Motor neuron (in vitro differentiated cells): Measurements from ENCODE around the gene NFE2L3. TPM values are rescaled to one million over a fixed set of nuclear protein-coding genes. Genes with fewer than 3 reads are reported as not detected.
"Not testable (repeated sequence)": the region's sequence is repeated elsewhere in the genome, so short reads cannot be mapped to it uniquely, and the experiment has no call there.

Experiments
- ATAC-seq, 8 experiments: fragments of 200-7000 bp; cut with Tn5 transposase; replicated peaks in 6 of 8; 2 replicates each; pipeline ENCODE4 v1.8.0; 2021; ENCODE audit warnings: mild to moderate bottlenecking in 8 of 8, moderate library complexity in 8 of 8
- H3K27ac ChIP-seq, 2 donors: fragments of 250-450 bp; sonication (Bioruptor Pico); 2 replicates each; pipeline ENCODE4 v1.9.0; 2021; ENCODE audit warnings: antibody characterized with exemption in 2 of 2, mild to moderate bottlenecking in 2 of 2, moderate library complexity in 1 of 2
- H3K4me1 ChIP-seq, 2 donors: fragments of 250-450 bp; sonication (Bioruptor Pico); replicated peaks in 1 of 2; 2 replicates each; pipeline ENCODE4 v1.6.1; 2021; ENCODE audit warnings: antibody characterized with exemption in 2 of 2, mild to moderate bottlenecking in 2 of 2, moderate library complexity in 1 of 2
- H3K4me3 ChIP-seq, 5 donors: fragments of 250-450 bp; sonication (Bioruptor Pico); 2 replicates each; pipeline ENCODE4 v1.9.0; 2021; ENCODE audit warnings: antibody characterized with exemption in 5 of 5, mild to moderate bottlenecking in 5 of 5, moderate library complexity in 4 of 5
- WGBS, 10 experiments: fragments of 450-650 bp; shearing (Covaris generic); methylation state at CpG; one replicate each; pipeline ENCODE4 v1.0.0; 2022; 5-methylcytosine and 5-hydroxymethylcytosine counted together
- in situ Hi-C, 9 experiments: fragments of 400-800 bp; cut with MboI; loops; one replicate each; pipeline ENCODE4 v1.15.0; 2021; ENCODE audit warnings: low sequenced_read_pairs in 9 of 9, low pct_unique_long_range_greater_than_20kb in 2 of 9; ENCODE audit not compliant: unreplicated experiment in 9 of 9
- total RNA-seq, 8 experiments: library from RNA; unstranded; fragments of 300-600 nt; gene quantifications; 2 replicates each; pipeline versions ENCODE4 v1.2.3 to v1.2.4, GENCODE V29; 2022

NFE2L3 gene
- total RNA-seq, 8 experiments from 2014 or later = 5.3 to 85.8 (median 9.9) TPM

GRCh38 chr7:26194764-26195163, 42.8 kb downstream of the NFE2L3 start:
- WGBS, 10 experiments = 81 to 100% (median 91%) methylated on average over 2 to 10 of the region's 11 CpGs; no CpG with 5 or more reads in 2 of the 10 experiments
- not testable (repeated sequence) for H3K4me3 ChIP-seq, ATAC-seq, H3K27ac ChIP-seq
- in situ Hi-C loops = loop anchor here in 3 of 9 experiments (25.0 kb wide), 3 partner anchors 107 to 307 kb away; no protein-coding TSS in a partner anchor
- peaks cover 9 to 25% of the 10 kb centered on the region in 2 donors for H3K4me1 ChIP-seq

GRCh38 chr7:26195182-26195581, 43.2 kb downstream of the NFE2L3 start:
- Histone ChIP-seq H3K4me3 (no peak overlapping the region), H3K27ac (no peak overlapping the region), H3K4me1 (peaks cover 9 to 25% of the 10 kb centered on the region in 2 donors)
- in situ Hi-C loops = loop anchor here in 3 of 9 experiments (25.0 kb wide), 3 partner anchors 108 to 308 kb away; no protein-coding TSS in a partner anchor
- 73 to 98% (median 92%) methylated on average over 2 to 5 of the region's 5 CpGs; no CpG with 5 or more reads in 1 of the 10 experiments for WGBS, 10 experiments
- no peak for ATAC-seq

- Histone ChIP-seq H3K4me3 (no peak overlapping the region), H3K4me1 (peaks cover 9 to 25% of the 10 kb centered on the region in 2 donors), H3K27ac (no peak overlapping the region)
- in situ Hi-C loops = loop anchor here in 3 of 9 experiments (25.0 kb wide), 3 partner anchors 109 to 309 kb away; no protein-coding TSS in a partner anchor
- ATAC-seq = no peak
- WGBS, 10 experiments = 47 to 95% (median 82%) methylated on average over 4 to 10 of the region's 10 CpGs
Measured at GRCh38 chr7:26195867-26196657, 44.1 kb downstream of the NFE2L3 start.

GRCh38 chr7:26197153-26198115, 45.4 kb downstream of the NFE2L3 start:
- H3K4me3 ChIP-seq = peak overlapping the region; percentile 76 to 99 (median 86)
- H3K4me1 ChIP-seq = peaks cover 9 to 25% of the 10 kb centered on the region in 2 donors
- no peak for ATAC-seq
- H3K27ac ChIP-seq = no peak overlapping the region
- in situ Hi-C loops = loop anchor here in 3 of 9 experiments (25.0 kb wide), 3 partner anchors 110 to 310 kb away; no protein-coding TSS in a partner anchor
- 2 to 35% (median 12%) methylated on average over 2 to 5 of the region's 5 CpGs for WGBS, 10 experiments

- no peak overlapping the region for H3K27ac ChIP-seq
- H3K4me3 ChIP-seq = peak overlapping the region; percentile 76 to 99 (median 86)
- no peak for ATAC-seq
- in situ Hi-C loops = loop anchor here in 3 of 9 experiments (25.0 kb wide), 3 partner anchors 111 to 311 kb away; no protein-coding TSS in a partner anchor
- H3K4me1 ChIP-seq = peaks cover 9 to 25% of the 10 kb centered on the region in 2 donors
- WGBS, 10 experiments = 0 to 4% (median 0%) methylated on average over 1 to 6 of the region's 6 CpGs
Measured at GRCh38 chr7:26198133-26198780, 46.3 kb downstream of the NFE2L3 start.

GRCh38 chr7:26198781-26199169, 46.8 kb downstream of the NFE2L3 start:
- Histone ChIP-seq H3K4me1 (peaks cover 9 to 28% of the 10 kb centered on the region in 2 donors), H3K27ac (no peak overlapping the region), H3K4me3 (peak overlapping the region; percentile 76 to 99 (median 86))
- ATAC-seq = no peak
- WGBS, 10 experiments = 0 to 1% (median 0%) methylated on average over 3 to 7 of the region's 7 CpGs
- in situ Hi-C loops = loop anchor here in 3 of 9 experiments (25.0 kb wide), 3 partner anchors 111 to 311 kb away; no protein-coding TSS in a partner anchor

GRCh38 chr7:26199301-26200037, 47.5 kb downstream of the NFE2L3 start:
- H3K4me3 ChIP-seq = peak overlapping the region; percentile 76 to 99 (median 86)
- H3K4me1 ChIP-seq = peaks cover 3 to 31% of the 10 kb centered on the region in 2 donors
- in situ Hi-C loops = loop anchor here in 3 of 9 experiments (25.0 kb wide), 4 partner anchors 112 to 312 kb away; no protein-coding TSS in a partner anchor
- no peak for ATAC-seq
- H3K27ac ChIP-seq = peak overlapping the region; percentile 95 to 98
- 0 to 2% (median 0%) methylated on average over 1 to 26 of the region's 36 CpGs; no CpG with 5 or more reads in 1 of the 10 experiments for WGBS, 10 experiments

GRCh38 chr7:26200038-26200443, 48.0 kb downstream of the NFE2L3 start:
- H3K4me1 ChIP-seq = peaks cover 3 to 37% of the 10 kb centered on the region in 2 donors
- H3K27ac ChIP-seq = peak overlapping the region; percentile 95 to 98
- peak; percentile 2 to 17 (median 8) for ATAC-seq
- WGBS, 10 experiments = 0 to 1% (median 0%) methylated on average over 4 to 15 of the region's 29 CpGs; no CpG with 5 or more reads in 6 of the 10 experiments
- in situ Hi-C loops = loop anchor here in 1 of 9 experiments (25.0 kb wide), 1 partner anchor 137 kb away; no protein-coding TSS in a partner anchor
- peak overlapping the region; percentile 76 to 99 (median 86) for H3K4me3 ChIP-seq

- WGBS, 10 experiments = 0 to 2% (median 0%) methylated on average over 5 to 30 of the region's 71 CpGs; no CpG with 5 or more reads in 3 of the 10 experiments
- peak within 1 kb of the TSS; percentile 76 to 99 (median 86) for H3K4me3 ChIP-seq
- ATAC-seq = peak; percentile 57 to 75 (median 67)
- in situ Hi-C loops = loop anchor here in 1 of 9 experiments (25.0 kb wide), 1 partner anchor 137 kb away; no protein-coding TSS in a partner anchor
- H3K27ac ChIP-seq = peak within 1 kb of the TSS; percentile 98 to 99
- H3K4me1 ChIP-seq = peaks cover 6 to 40% of the 10 kb centered on the region in 2 donors
Measured at GRCh38 chr7:26200444-26201246, 48.6 kb downstream of the NFE2L3 start, which contains the start of gene HNRNPA2B1. HNRNPA2B1 (minus strand) TSS chr7:26200746; CDS start chr7:26200577, 169 bp downstream.

GRCh38 chr7:26201247-26202018, 49.4 kb downstream of the NFE2L3 start, which contains the start of gene CBX3:
CBX3 (plus strand) TSS chr7:26201745; CDS start chr7:26202999, 1,254 bp downstream.
- in situ Hi-C loops = loop anchor here in 1 of 9 experiments (25.0 kb wide), 1 partner anchor 136 kb away; no protein-coding TSS in a partner anchor
- Histone ChIP-seq H3K4me3 (peak within 1 kb of the TSS; percentile 76 to 99 (median 86)), H3K27ac (peak within 1 kb of the TSS; percentile 98 to 99), H3K4me1 (peaks cover 8 to 34% of the 10 kb centered on the region in 2 donors)
- peak; percentile 34 to 77 (median 68) for ATAC-seq
- WGBS, 10 experiments = 0 to 10% (median 0%) methylated on average over 2 to 5 of the region's 86 CpGs; no CpG with 5 or more reads in 6 of the 10 experiments
